CD14-positive monocyte (primary cell): Measurements from ENCODE around the gene TNFRSF1A. TPM values are rescaled to one million over a fixed set of nuclear protein-coding genes. Genes with fewer than 3 reads are reported as not detected.

Source experiments
- DNase-seq, 3 donors: peaks; one replicate each; pipeline ENCODE4 v3.0.0-alpha.2; 2011 to 2022
- H2AFZ ChIP-seq: 2 replicates; pipeline ENCODE4 v1.6.0; 2012; ENCODE audit warnings: mild to moderate bottlenecking, low read depth, low read length, inconsistent platforms; ENCODE audit not compliant: insufficient read depth, poor library complexity, severe bottlenecking
- H3K27ac ChIP-seq, 2 donors: 1 replicate in 1 of 2; 2 replicates in 1 of 2; pipeline ENCODE4 v1.5.1; 2012 to 2013; ENCODE audit warnings: low read length in 2 of 2, control low read depth in 1 of 2, inconsistent platforms in 1 of 2, low read depth in 1 of 2, mild to moderate bottlenecking in 1 of 2
- H3K27me3 ChIP-seq, 2 donors: one replicate each; pipeline versions ENCODE4 v1.6.0 to v1.6.1; 2011 to 2013; ENCODE audit warnings: low read length in 2 of 2; ENCODE audit not compliant: control insufficient read depth in 2 of 2, insufficient read depth in 2 of 2
- H3K36me3 ChIP-seq, 2 donors: replicated peaks in 1 of 2; 1 replicate in 1 of 2; 2 replicates in 1 of 2; pipeline versions ENCODE4 v1.5.1 to v1.6.1; 2012 to 2013; ENCODE audit warnings: low read length in 2 of 2, control low read depth in 1 of 2, inconsistent platforms in 1 of 2, mild to moderate bottlenecking in 1 of 2; ENCODE audit not compliant: insufficient read depth in 2 of 2, control insufficient read depth in 1 of 2
- H3K4me1 ChIP-seq, 2 donors: 1 replicate in 1 of 2; 2 replicates in 1 of 2; pipeline versions ENCODE4 v1.5.1 to v1.6.1; 2012 to 2013; ENCODE audit warnings: low read length in 2 of 2, control low read depth in 1 of 2, inconsistent platforms in 1 of 2, mild to moderate bottlenecking in 1 of 2, moderate library complexity in 1 of 2; ENCODE audit not compliant: insufficient read depth in 2 of 2, control insufficient read depth in 1 of 2
- H3K4me2 ChIP-seq: replicated peaks from 2 replicates; pipeline ENCODE3; 2012; ENCODE audit warnings: low read length, moderate library complexity, mild to moderate bottlenecking; ENCODE audit not compliant: poor library complexity, severe bottlenecking; ENCODE audit errors: extremely low read depth
- H3K4me3 ChIP-seq, 3 experiments: fragments of 200-600 bp in 1 of 3; sonication (generic) in 1 of 3; replicated peaks in 1 of 3; 1 replicate in 2 of 3; 2 replicates in 1 of 3; pipeline ENCODE4 v1.5.1; 2011 to 2013; ENCODE audit warnings: low read length in 3 of 3, mild to moderate bottlenecking in 3 of 3, control low read depth in 2 of 3, low read depth in 2 of 3, inconsistent platforms in 1 of 3, moderate library complexity in 1 of 3
- H3K79me2 ChIP-seq: 2 replicates; pipeline ENCODE4 v1.6.0; 2012; ENCODE audit warnings: mild to moderate bottlenecking, control low read depth, inconsistent platforms, low read length, moderate library complexity; ENCODE audit not compliant: insufficient read depth
- H3K9ac ChIP-seq: 2 replicates; pipeline ENCODE4 v1.6.0; 2017; ENCODE audit warnings: low read length, mild to moderate bottlenecking; ENCODE audit not compliant: insufficient read depth, poor library complexity, severe bottlenecking
- H3K9me3 ChIP-seq, 2 donors: replicated peaks in 1 of 2; 1 replicate in 1 of 2; 2 replicates in 1 of 2; pipeline versions ENCODE4 v1.5.1 to v1.6.1; 2012 to 2013; ENCODE audit warnings: low read length in 2 of 2, control low read depth in 1 of 2; ENCODE audit not compliant: control insufficient read depth in 1 of 2, insufficient read depth in 1 of 2
- H4K20me1 ChIP-seq: 2 replicates; pipeline ENCODE4 v1.6.0; 2012; ENCODE audit warnings: mild to moderate bottlenecking, low read length, control low read depth, moderate library complexity; ENCODE audit not compliant: insufficient read depth
- H3K27ac Mint-ChIP-seq, 7 donors: one replicate each; pipeline ENCODE4 v1.8.0; 2020; ENCODE audit warnings: mild to moderate bottlenecking in 7 of 7, mixed read lengths in 7 of 7, moderate library complexity in 6 of 7, inconsistent platforms in 2 of 7
- H3K27me3 Mint-ChIP-seq, 3 donors: one replicate each; pipeline ENCODE4 v1.8.0; 2021 to 2022; ENCODE audit warnings: low read depth in 3 of 3, mild to moderate bottlenecking in 3 of 3, mixed read lengths in 3 of 3, moderate library complexity in 3 of 3, inconsistent platforms in 1 of 3
- H3K36me3 Mint-ChIP-seq, 2 donors: one replicate each; pipeline ENCODE4 v1.8.0; 2020; ENCODE audit warnings: mixed read lengths in 2 of 2, inconsistent platforms in 1 of 2, mild to moderate bottlenecking in 1 of 2
- H3K4me1 Mint-ChIP-seq: one replicate; pipeline ENCODE4 v1.8.0; 2020; ENCODE audit warnings: mild to moderate bottlenecking, mixed read lengths
- H3K4me3 Mint-ChIP-seq, 2 donors: one replicate each; pipeline ENCODE4 v1.8.0; 2020; ENCODE audit warnings: mild to moderate bottlenecking in 2 of 2, mixed read lengths in 2 of 2, moderate library complexity in 1 of 2
- H3K9me3 Mint-ChIP-seq, 7 donors: one replicate each; pipeline ENCODE4 v1.8.0; 2020 to 2022; ENCODE audit warnings: mixed read lengths in 7 of 7, mild to moderate bottlenecking in 6 of 7, moderate library complexity in 6 of 7, inconsistent platforms in 2 of 7
- WGBS: methylation state at CpG from one replicate; pipeline ENCODE4 v1.1.5; 2013; ENCODE audit warnings: missing lambda C conversion rate; ENCODE audit not compliant: insufficient coverage; 5-methylcytosine and 5-hydroxymethylcytosine counted together
- intact Hi-C, 2 donors: fragments of 100-400 bp; cut with micrococcal nuclease; formaldehyde crosslinking; loops; one replicate each; pipeline versions ENCODE4 v1.15.0 to v1.15.1; 2023
- polyA plus RNA-seq, 3 donors: library from polyadenylated mRNA; depleted of rRNA in 1 of 3; unstranded in 2 of 3; stranded (reverse) in 1 of 3; fragments of 300-500 nt in 2 of 3; fragments of >200 nt in 1 of 3; fragmentation: Illumina TruSeq in 2 of 3; gene quantifications; 1 replicate in 2 of 3; 2 replicates in 1 of 3; pipeline ENCODE4 v1.2.3, GENCODE V29; 2012 to 2021
- TF ChIP-seq, protein P1 (sequence below): fragments of 200-600 bp; IDR thresholded peaks from one replicate; pipeline ENCODE4 v1.8.0; 2022; ENCODE audit warnings: antibody characterized with exemption, mild to moderate bottlenecking

Gene TNFRSF1A
- polyA plus RNA-seq, 3 donors = 108 to 157 (median 152) TPM

DNA sequence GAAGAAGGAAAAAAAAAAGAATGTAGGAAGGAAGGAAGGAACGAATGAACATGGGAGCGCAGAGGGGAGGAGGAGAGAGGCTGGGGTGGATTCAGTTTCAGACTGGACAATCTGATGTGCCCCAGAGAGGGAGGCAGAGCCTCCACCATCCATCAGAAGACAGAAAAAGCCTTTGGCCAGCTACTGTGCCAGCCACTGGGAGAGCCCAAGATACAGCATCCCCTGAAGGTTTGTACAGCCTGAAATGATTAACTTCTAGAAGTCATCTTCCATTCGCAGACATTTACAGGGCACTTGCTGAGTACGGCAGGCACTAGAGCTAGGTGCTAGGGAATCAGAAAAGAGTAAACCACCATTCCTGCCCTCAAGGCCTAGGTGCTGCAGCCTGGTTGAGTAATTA, 22.4 kb downstream of the TNFRSF1A start:
- no peaks in the 10 kb centered on the region for H3K36me3 ChIP-seq
- TF ChIP-seq, protein P1, sequence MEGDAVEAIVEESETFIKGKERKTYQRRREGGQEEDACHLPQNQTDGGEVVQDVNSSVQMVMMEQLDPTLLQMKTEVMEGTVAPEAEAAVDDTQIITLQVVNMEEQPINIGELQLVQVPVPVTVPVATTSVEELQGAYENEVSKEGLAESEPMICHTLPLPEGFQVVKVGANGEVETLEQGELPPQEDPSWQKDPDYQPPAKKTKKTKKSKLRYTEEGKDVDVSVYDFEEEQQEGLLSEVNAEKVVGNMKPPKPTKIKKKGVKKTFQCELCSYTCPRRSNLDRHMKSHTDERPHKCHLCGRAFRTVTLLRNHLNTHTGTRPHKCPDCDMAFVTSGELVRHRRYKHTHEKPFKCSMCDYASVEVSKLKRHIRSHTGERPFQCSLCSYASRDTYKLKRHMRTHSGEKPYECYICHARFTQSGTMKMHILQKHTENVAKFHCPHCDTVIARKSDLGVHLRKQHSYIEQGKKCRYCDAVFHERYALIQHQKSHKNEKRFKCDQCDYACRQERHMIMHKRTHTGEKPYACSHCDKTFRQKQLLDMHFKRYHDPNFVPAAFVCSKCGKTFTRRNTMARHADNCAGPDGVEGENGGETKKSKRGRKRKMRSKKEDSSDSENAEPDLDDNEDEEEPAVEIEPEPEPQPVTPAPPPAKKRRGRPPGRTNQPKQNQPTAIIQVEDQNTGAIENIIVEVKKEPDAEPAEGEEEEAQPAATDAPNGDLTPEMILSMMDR = no peak
- no peaks in the 10 kb centered on the region for H3K9me3 Mint-ChIP-seq
- no peak overlapping the region for H2AFZ ChIP-seq
- intact Hi-C loops = loop anchor here in 1 of 2 donors (5.0 kb wide), 1 partner anchor 333 kb away; no protein-coding TSS in a partner anchor
- no peaks in the 10 kb centered on the region for H3K36me3 Mint-ChIP-seq
- no peaks in the 10 kb centered on the region for H3K79me2 ChIP-seq
- H3K9ac ChIP-seq = no peak overlapping the region
- H3K4me2 ChIP-seq = no peak overlapping the region
- no peak overlapping the region for H3K4me3 ChIP-seq
- peak overlapping the region in 1 of 7 donors; percentile 13 for H3K27ac Mint-ChIP-seq
- H3K4me3 Mint-ChIP-seq = peak overlapping the region in 1 of 2 donors; percentile 7
- peaks cover 29% of the 10 kb centered on the region for H3K4me1 Mint-ChIP-seq
- WGBS = no CpG with 5 or more reads among the region's 4 CpGs
- peaks cover 23 to 27% of the 10 kb centered on the region in 2 donors for H3K4me1 ChIP-seq
- no peak for DNase-seq
- peaks cover 0 to 7% of the 10 kb centered on the region in 2 donors for H3K27me3 ChIP-seq
- H4K20me1 ChIP-seq = peaks cover 28% of the 10 kb centered on the region
- H3K9me3 ChIP-seq = no peaks in the 10 kb centered on the region
- peaks cover 26 to 30% (median 30%) of the 10 kb centered on the region in 3 donors for H3K27me3 Mint-ChIP-seq
- H3K27ac ChIP-seq = no peak overlapping the region

DNA sequence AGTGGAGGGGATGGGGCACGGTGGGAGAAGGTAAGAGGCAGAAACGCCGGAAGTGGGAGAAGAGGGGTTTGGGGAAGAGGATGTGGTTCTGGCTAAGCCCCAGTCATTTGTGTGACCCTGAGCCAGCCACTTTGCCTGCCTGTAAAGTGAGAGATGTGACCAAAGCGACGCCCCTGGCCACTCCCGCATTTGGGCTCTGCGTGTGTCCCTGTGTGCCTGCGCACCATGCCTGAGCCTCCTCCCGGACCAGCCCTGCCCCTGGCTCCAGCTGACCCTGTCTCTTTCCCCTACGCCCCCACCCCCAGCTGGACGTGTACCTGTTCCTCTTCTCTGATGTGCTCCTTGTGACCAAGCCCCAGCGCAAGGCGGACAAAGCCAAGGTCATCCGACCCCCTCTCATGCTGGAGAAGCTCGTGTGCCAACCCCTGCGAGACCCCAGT, 23.4 kb downstream of the TNFRSF1A start:
- H3K4me1 Mint-ChIP-seq = peaks cover 20% of the 10 kb centered on the region

More for the DNA sequence above, 23.4 kb downstream of the TNFRSF1A start:
- TF ChIP-seq, protein P1 = no peak
- peaks cover 14 to 18% of the 10 kb centered on the region in 2 donors for H3K4me1 ChIP-seq
- Mint-ChIP-seq H3K36me3 (no peaks in the 10 kb centered on the region), H3K9me3 (no peaks in the 10 kb centered on the region), H3K27ac (peak overlapping the region in 2 of 7 donors; percentile 2 to 77), H3K4me3 (peak overlapping the region in 1 of 2 donors; percentile 66), H3K27me3 (peaks cover 26 to 32% (median 30%) of the 10 kb centered on the region in 3 donors)
- 36% methylated on average over 16 of the region's 16 CpGs for WGBS
- H3K79me2 ChIP-seq = no peaks in the 10 kb centered on the region
- no peak overlapping the region for H2AFZ ChIP-seq
- H3K36me3 ChIP-seq = no peaks in the 10 kb centered on the region
- peaks cover 18% of the 10 kb centered on the region for H4K20me1 ChIP-seq
- DNase-seq = no peak
- H3K27me3 ChIP-seq = peaks cover 0 to 7% of the 10 kb centered on the region in 2 donors
- no peaks in the 10 kb centered on the region for H3K9me3 ChIP-seq
- no peak overlapping the region for H3K9ac ChIP-seq
- intact Hi-C loops = loop anchor here in 1 of 2 donors (5.0 kb wide), 1 partner anchor 334 kb away; no protein-coding TSS in a partner anchor
- no peak overlapping the region for H3K4me3 ChIP-seq
- H3K27ac ChIP-seq = no peak overlapping the region
- no peak overlapping the region for H3K4me2 ChIP-seq
